ENCODE results near the gene MTHFD2L. TPM values are rescaled to one million over a fixed set of nuclear protein-coding genes. Genes with fewer than 3 reads are reported as not detected.

The MTHFD2L gene
- total RNA-seq, 1 donor from 2014 or later, result 12.4 TPM

- H3K4me3 Mint-ChIP-seq (ENCODE audit: unreplicated experiment), result no peak overlapping the region
- Histone ChIP-seq H3K9ac (ENCODE audit: low read length) (no peak overlapping the region), H3K27ac (ENCODE audit: low read depth, low read length) (no peak overlapping the region), H3K27me3 (ENCODE audit: insufficient read depth, low read length) (no peaks in the 10 kb centered on the region), H2AFZ (ENCODE audit: low read depth, low read length) (no peak overlapping the region), H3K36me3 (ENCODE audit: insufficient read depth, low read length) (no peaks in the 10 kb centered on the region), H3K4me3 (ENCODE audit: insufficient read depth, low read depth, low read length) (no peak overlapping the region), H3K9me3 (ENCODE audit: insufficient read depth, low read depth, low read length) (no peaks in the 10 kb centered on the region), H3K4me2 (ENCODE audit: low read length) (no peak overlapping the region), H3K79me2 (ENCODE audit: insufficient read depth, low read length) (no peaks in the 10 kb centered on the region), H4K20me1 (ENCODE audit: insufficient read depth, low read length) (no peaks in the 10 kb centered on the region), H3K4me1 (ENCODE audit: insufficient read depth, low read length) (peaks cover 13% of the 10 kb centered on the region)
- no peak for FAIRE-seq
- DNase-seq (ENCODE audit: low read depth), result no peak
- H3K27me3 Mint-ChIP-seq (ENCODE audit: low read depth, unreplicated experiment), result no peaks in the 10 kb centered on the region
- H3K4me1 Mint-ChIP-seq (ENCODE audit: low read depth, unreplicated experiment), result peaks cover 22% of the 10 kb centered on the region
- peaks cover 5% of the 10 kb centered on the region for H3K36me3 Mint-ChIP-seq (ENCODE audit: low read depth, unreplicated experiment)
- H3K9me3 Mint-ChIP-seq (ENCODE audit: unreplicated experiment), result peaks cover 2% of the 10 kb centered on the region
- H3K27ac Mint-ChIP-seq (ENCODE audit: unreplicated experiment), result no peak overlapping the region
- TF ChIP-seq CTCF (IDR thresholded peaks at IDR 0.05; ENCODE audit: insufficient read depth, low read depth, low read length) (no peak), EZH2 (IDR thresholded peaks at IDR 0.05; ENCODE audit: insufficient read depth, low read length) (no peak)
Measured at GRCh38 chr4:74279716-74280115, 121.8 kb downstream of the MTHFD2L start.

DNA sequence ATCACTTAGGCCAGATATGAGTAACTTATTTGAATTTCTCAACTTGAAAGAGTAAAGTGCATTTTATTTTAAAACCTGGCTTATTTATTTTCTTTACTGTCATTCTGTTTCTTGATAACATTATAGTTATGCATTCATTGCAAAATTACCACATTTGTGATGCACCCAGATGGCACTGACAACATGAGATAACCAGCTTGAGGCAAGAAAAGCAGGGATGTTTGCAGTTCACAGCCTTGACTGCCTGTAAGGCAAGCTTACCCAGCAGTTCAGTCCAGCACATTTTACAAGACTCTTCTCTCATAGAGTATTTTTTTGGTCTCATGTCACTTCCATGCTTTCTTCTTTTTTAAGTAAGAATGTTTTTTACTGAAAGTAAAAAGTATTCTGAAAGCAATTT lies 125.0 kb downstream of the MTHFD2L start:
- no peak for DNase-seq (ENCODE audit: low read depth)
- H3K4me2 ChIP-seq (ENCODE audit: low read length), result no peak overlapping the region
- H3K27me3 Mint-ChIP-seq (ENCODE audit: low read depth, unreplicated experiment), result no peaks in the 10 kb centered on the region
- peaks cover 13% of the 10 kb centered on the region for H3K4me1 ChIP-seq (ENCODE audit: insufficient read depth, low read length)
- no peaks in the 10 kb centered on the region for H3K79me2 ChIP-seq (ENCODE audit: insufficient read depth, low read length)
- no peaks in the 10 kb centered on the region for H3K36me3 ChIP-seq (ENCODE audit: insufficient read depth, low read length)
- H3K36me3 Mint-ChIP-seq (ENCODE audit: low read depth, unreplicated experiment), result peaks cover 3% of the 10 kb centered on the region
- no peak overlapping the region for H3K4me3 Mint-ChIP-seq (ENCODE audit: unreplicated experiment)
- H3K4me1 Mint-ChIP-seq (ENCODE audit: low read depth, unreplicated experiment), result peaks cover 41% of the 10 kb centered on the region
- H3K9ac ChIP-seq (ENCODE audit: low read length), result no peak overlapping the region
- no peaks in the 10 kb centered on the region for H3K27me3 ChIP-seq (ENCODE audit: insufficient read depth, low read length)
- TF ChIP-seq EZH2 (IDR thresholded peaks at IDR 0.05; ENCODE audit: insufficient read depth, low read length) (no peak), CTCF (IDR thresholded peaks at IDR 0.05; ENCODE audit: insufficient read depth, low read depth, low read length) (no peak)
- no peak overlapping the region for H2AFZ ChIP-seq (ENCODE audit: low read depth, low read length)
- H3K9me3 Mint-ChIP-seq (ENCODE audit: unreplicated experiment), result no peaks in the 10 kb centered on the region
- H4K20me1 ChIP-seq (ENCODE audit: insufficient read depth, low read length), result no peaks in the 10 kb centered on the region
- peak overlapping the region; percentile 98 for H3K27ac Mint-ChIP-seq (ENCODE audit: unreplicated experiment)
- peak overlapping the region; percentile 50 for H3K27ac ChIP-seq (ENCODE audit: low read depth, low read length)
- H3K4me3 ChIP-seq (ENCODE audit: insufficient read depth, low read depth, low read length), result no peak overlapping the region
- H3K9me3 ChIP-seq (ENCODE audit: insufficient read depth, low read depth, low read length), result no peaks in the 10 kb centered on the region
- peak; percentile 17 for FAIRE-seq

DNA sequence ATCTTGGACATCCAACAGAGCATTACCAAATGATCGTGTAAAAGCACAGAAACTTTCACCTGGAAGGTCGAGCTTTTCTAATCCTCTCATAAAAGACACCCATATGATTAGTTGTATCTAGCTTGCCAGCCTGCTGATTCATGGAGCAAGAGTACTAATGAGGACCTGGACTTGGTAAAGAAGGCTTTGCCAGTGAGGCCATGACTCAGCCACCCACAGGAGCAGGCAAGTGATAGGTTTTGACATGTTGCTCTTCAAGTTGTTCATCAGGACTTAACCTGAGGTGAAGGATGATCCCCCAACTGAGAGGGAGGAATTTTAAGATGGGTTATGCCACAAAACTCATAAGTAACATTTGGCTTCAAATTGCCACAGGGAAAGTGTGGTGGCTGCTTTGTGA lies 125.7 kb downstream of the MTHFD2L start:
- no peaks in the 10 kb centered on the region for H3K36me3 ChIP-seq (ENCODE audit: insufficient read depth, low read length)
- H3K27ac ChIP-seq (ENCODE audit: low read depth, low read length), result peak overlapping the region; percentile 50
- no peak overlapping the region for H2AFZ ChIP-seq (ENCODE audit: low read depth, low read length)
- Mint-ChIP-seq H3K4me1 (ENCODE audit: low read depth, unreplicated experiment) (peaks cover 41% of the 10 kb centered on the region), H3K4me3 (ENCODE audit: unreplicated experiment) (no peak overlapping the region), H3K27me3 (ENCODE audit: low read depth, unreplicated experiment) (no peaks in the 10 kb centered on the region), H3K9me3 (ENCODE audit: unreplicated experiment) (no peaks in the 10 kb centered on the region), H3K36me3 (ENCODE audit: low read depth, unreplicated experiment) (peaks cover 5% of the 10 kb centered on the region), H3K27ac (ENCODE audit: unreplicated experiment) (peak overlapping the region; percentile 98)
- H3K4me3 ChIP-seq (ENCODE audit: insufficient read depth, low read depth, low read length), result peak overlapping the region; percentile 19
- FAIRE-seq (no peak), DNase-seq (ENCODE audit: low read depth) (peak; percentile 84)
- no peaks in the 10 kb centered on the region for H4K20me1 ChIP-seq (ENCODE audit: insufficient read depth, low read length)
- peak overlapping the region; percentile 74 for H3K4me2 ChIP-seq (ENCODE audit: low read length)
- H3K79me2 ChIP-seq (ENCODE audit: insufficient read depth, low read length), result no peaks in the 10 kb centered on the region
- H3K9ac ChIP-seq (ENCODE audit: low read length), result peak overlapping the region; percentile 16
- H3K4me1 ChIP-seq (ENCODE audit: insufficient read depth, low read length), result peaks cover 13% of the 10 kb centered on the region
- no peaks in the 10 kb centered on the region for H3K27me3 ChIP-seq (ENCODE audit: insufficient read depth, low read length)
- TF ChIP-seq EZH2 (IDR thresholded peaks at IDR 0.05; ENCODE audit: insufficient read depth, low read length) (no peak), CTCF (IDR thresholded peaks at IDR 0.05; ENCODE audit: insufficient read depth, low read depth, low read length) (no peak)
- no peaks in the 10 kb centered on the region for H3K9me3 ChIP-seq (ENCODE audit: insufficient read depth, low read depth, low read length)
